Chondrocyte (in vitro differentiated cells): Measurements from ENCODE around the gene MYL3. TPM values are rescaled to one million over a fixed set of nuclear protein-coding genes. Genes with fewer than 3 reads are reported as not detected.

Experiments
- DNase-seq: peaks from one replicate; pipeline ENCODE4 v3.0.0; 2021; ENCODE audit warnings: mixed read lengths, low spot score
- H3K27ac Mint-ChIP-seq: one replicate; pipeline ENCODE4 v1.8.0; 2021; ENCODE audit warnings: mild to moderate bottlenecking, moderate library complexity, mixed read lengths; ENCODE audit not compliant: unreplicated experiment
- H3K27me3 Mint-ChIP-seq: 2 replicates; pipeline ENCODE4 v1.8.0; 2021; ENCODE audit warnings: low read depth, mixed read lengths
- H3K36me3 Mint-ChIP-seq: 2 replicates; pipeline ENCODE4 v1.8.0; 2021; ENCODE audit warnings: low read depth, mixed read lengths
- H3K4me1 Mint-ChIP-seq: 2 replicates; pipeline ENCODE4 v1.8.0; 2021; ENCODE audit warnings: low read depth, mild to moderate bottlenecking, mixed read lengths
- H3K4me3 Mint-ChIP-seq: one replicate; pipeline ENCODE4 v1.8.0; 2021; ENCODE audit warnings: mild to moderate bottlenecking, moderate library complexity, mixed read lengths; ENCODE audit not compliant: unreplicated experiment
- H3K9me3 Mint-ChIP-seq: 2 replicates; pipeline ENCODE4 v1.8.0; 2021; ENCODE audit warnings: low read depth, mixed read lengths
- CTCF ChIP-seq: fragments of 200-600 bp; sonication (generic); IDR thresholded peaks from 2 replicates; pipeline ENCODE4 v1.5.0; 2021; ENCODE audit warnings: antibody characterized with exemption, mild to moderate bottlenecking, moderate library complexity
- total RNA-seq: library from RNA; stranded (reverse); gene quantifications from 3 replicates; pipeline ENCODE4 v1.2.1, GENCODE V29; 2021

Gene MYL3
- total RNA-seq, 1 donor from 2014 or later = 0.22 TPM

- H3K27ac Mint-ChIP-seq = no peak overlapping the region
- H3K9me3 Mint-ChIP-seq = no peaks in the 10 kb centered on the region
- TF ChIP-seq CTCF = no peak
- no peak overlapping the region for H3K4me3 Mint-ChIP-seq
- H3K36me3 Mint-ChIP-seq = no peaks in the 10 kb centered on the region
- DNase-seq = peak; percentile 76
- H3K4me1 Mint-ChIP-seq = peaks cover 6% of the 10 kb centered on the region
- no peaks in the 10 kb centered on the region for H3K27me3 Mint-ChIP-seq
Observed at GRCh38 chr3:46899151-46900006, 36.1 kb upstream of the MYL3 start.

- Mint-ChIP-seq H3K27me3 (no peaks in the 10 kb centered on the region), H3K36me3 (no peaks in the 10 kb centered on the region), H3K27ac (no peak overlapping the region), H3K4me1 (peaks cover 9% of the 10 kb centered on the region), H3K4me3 (no peak overlapping the region), H3K9me3 (no peaks in the 10 kb centered on the region)
- DNase-seq = peak; percentile 85
- TF ChIP-seq CTCF = no peak
Observed at GRCh38 chr3:46898321-46899150, 35.3 kb upstream of the MYL3 start.

GRCh38 chr3:46897829-46898320, 34.6 kb upstream of the MYL3 start:
- TF ChIP-seq CTCF = peak; percentile 12
- Mint-ChIP-seq H3K27ac (no peak overlapping the region), H3K4me1 (peaks cover 13% of the 10 kb centered on the region), H3K4me3 (no peak overlapping the region), H3K27me3 (no peaks in the 10 kb centered on the region), H3K9me3 (no peaks in the 10 kb centered on the region), H3K36me3 (no peaks in the 10 kb centered on the region)
- DNase-seq = peak; percentile 68

- peak; percentile 75 for DNase-seq
- TF ChIP-seq CTCF = no peak
- Mint-ChIP-seq H3K36me3 (no peaks in the 10 kb centered on the region), H3K9me3 (no peaks in the 10 kb centered on the region), H3K4me1 (peaks cover 22% of the 10 kb centered on the region), H3K27me3 (no peaks in the 10 kb centered on the region), H3K4me3 (no peak overlapping the region), H3K27ac (no peak overlapping the region)
Observed at GRCh38 chr3:46897031-46897430, 33.8 kb upstream of the MYL3 start.

GRCh38 chr3:46896386-46896785, 33.1 kb upstream of the MYL3 start:
- TF ChIP-seq CTCF = no peak
- Mint-ChIP-seq H3K27ac (no peak overlapping the region), H3K27me3 (peaks cover 2% of the 10 kb centered on the region), H3K4me3 (no peak overlapping the region), H3K4me1 (peaks cover 28% of the 10 kb centered on the region), H3K36me3 (no peaks in the 10 kb centered on the region), H3K9me3 (no peaks in the 10 kb centered on the region)
- peak; percentile 78 for DNase-seq
